GM23248 (cell line): Measurements from ENCODE around the gene CNOT1.

ENCODE experiments used
- EZH2 ChIP-seq: fragments of 200-600 bp; sonication (generic); IDR thresholded peaks from 2 replicates; pipeline ENCODE4 v1.6.1; 2018; ENCODE audit warnings: antibody characterized with exemption, mild to moderate bottlenecking; ENCODE audit not compliant: insufficient read depth, poor library complexity, severe bottlenecking
- EZH2phosphoT487 ChIP-seq: fragments of 200-600 bp; sonication (generic); IDR thresholded peaks from 2 replicates; pipeline ENCODE4 v1.6.1; 2018; ENCODE audit warnings: antibody characterized with exemption, moderate library complexity, mild to moderate bottlenecking, low read depth; ENCODE audit not compliant: insufficient read depth

DNA sequence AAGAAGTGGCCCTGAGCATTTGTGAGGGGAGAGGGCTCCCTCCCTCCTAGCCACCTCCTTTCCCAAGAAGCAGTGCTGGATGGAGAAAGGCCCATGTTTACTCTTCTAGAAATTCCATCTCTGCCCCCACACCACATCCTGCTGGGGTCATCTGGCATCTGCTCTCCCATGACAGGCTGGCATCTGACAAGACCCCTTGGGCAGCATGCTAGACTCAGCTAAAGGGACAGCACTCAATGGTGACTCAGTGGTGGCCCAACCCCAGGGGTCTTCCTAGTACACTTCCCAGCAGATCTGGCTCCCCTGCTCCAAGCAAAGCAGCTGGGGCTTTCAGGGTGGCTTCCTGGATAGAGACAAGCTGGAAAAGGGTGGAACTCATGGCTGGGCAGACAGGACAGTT lies 40.6 kb upstream of the CNOT1 start:
- no peak for TF ChIP-seq EZH2
- TF ChIP-seq EZH2phosphoT487, result no peak
